HepG2 (cell line): ENCODE results near the gene UBE2I. TPM values are rescaled to one million over a fixed set of nuclear protein-coding genes. Genes with fewer than 3 reads are reported as not detected.
A peak's percentile ranks its signal among the peaks of the same experiment; 100 is the strongest.

Experiments used
- CBX2 ChIP-seq, 2 experiments: fragments of 200-600 bp in 1 of 2; sonication (generic); formaldehyde crosslinking in 1 of 2; IDR thresholded peaks; 2 replicates each; pipeline versions ENCODE4 v1.7.0 to v1.8.1; 2018 to 2022; ENCODE audit warnings: low read depth in 2 of 2, low read length in 1 of 2, mild to moderate bottlenecking in 1 of 2, missing genetic modification reagents in 1 of 2
- FOXA3 ChIP-seq: IDR thresholded peaks from 2 replicates; pipeline ENCODE4 v1.6.1; 2016; ENCODE audit warnings: missing genetic modification reagents, missing compliant biosample characterization
- FOXK2 ChIP-seq: fragments of 450-650 bp; IDR thresholded peaks from 2 replicates; pipeline ENCODE4 v1.6.1; 2016
- GTF3A ChIP-seq: sonication (generic); formaldehyde crosslinking; conservative IDR thresholded peaks from 2 replicates; pipeline ENCODE4 v1.4.0; 2020; ENCODE audit warnings: mild to moderate bottlenecking, missing genetic modification reagents
- HCFC1 ChIP-seq: fragments of 150-350 bp; IDR thresholded peaks from 2 replicates; pipeline ENCODE4 v1.6.1; 2014; ENCODE audit warnings: low read depth, low read length
- KLF6 ChIP-seq: IDR thresholded peaks from 2 replicates; pipeline ENCODE4 v1.8.0; 2016; ENCODE audit warnings: missing biosample characterization, missing genetic modification reagents
- MIER3 ChIP-seq: IDR thresholded peaks from 2 replicates; pipeline ENCODE4 v1.6.1; 2016; ENCODE audit warnings: missing compliant biosample characterization, borderline replicate concordance
- RFX5 ChIP-seq: IDR thresholded peaks from 2 replicates; pipeline ENCODE4 v1.6.1; 2011; ENCODE audit warnings: low read depth, low read length, improper control_type of control experiment
- SKI ChIP-seq: fragments of 450-650 bp; IDR thresholded peaks from one replicate; pipeline ENCODE4 v1.6.1; 2018; ENCODE audit warnings: mild to moderate bottlenecking; ENCODE audit not compliant: partially characterized antibody
- ZNF10 ChIP-seq: sonication (generic); formaldehyde crosslinking; IDR thresholded peaks from 2 replicates; pipeline ENCODE4 v1.4.0; 2020; ENCODE audit warnings: mild to moderate bottlenecking, low read depth, missing genetic modification reagents, borderline replicate concordance
- ZNF101 ChIP-seq: sonication (generic); formaldehyde crosslinking; IDR thresholded peaks from 2 replicates; pipeline ENCODE4 v1.4.0; 2020; ENCODE audit warnings: mild to moderate bottlenecking, low read depth, missing genetic modification reagents, borderline replicate concordance
- ZNF136 ChIP-seq: sonication (generic); formaldehyde crosslinking; IDR thresholded peaks from 2 replicates; pipeline ENCODE4 v1.8.1; 2022; ENCODE audit warnings: low read depth, mild to moderate bottlenecking, moderate library complexity, missing genetic modification reagents
- ZNF160 ChIP-seq: sonication (generic); formaldehyde crosslinking; IDR thresholded peaks from 2 replicates; pipeline ENCODE4 v1.8.0; 2022; ENCODE audit warnings: mild to moderate bottlenecking, inconsistent platforms, missing genetic modification reagents
- ZNF333 ChIP-seq: sonication (generic); formaldehyde crosslinking; IDR thresholded peaks from 2 replicates; pipeline ENCODE4 v1.4.0; 2020; ENCODE audit warnings: mild to moderate bottlenecking, missing genetic modification reagents, borderline replicate concordance
- ZNF556 ChIP-seq: sonication (generic); formaldehyde crosslinking; IDR thresholded peaks from 2 replicates; pipeline ENCODE4 v1.4.0; 2020; ENCODE audit warnings: mild to moderate bottlenecking, missing genetic modification reagents, borderline replicate concordance
- polyA plus RNA-seq, 8 experiments: library from polyadenylated mRNA; depleted of rRNA in 3 of 8; stranded (reverse) in 7 of 8; unstranded in 1 of 8; fragments of >200 nt; fragmentation: Illumina TruSeq in 4 of 8; extraction: Trizol in 4 of 8; gene quantifications; 2 replicates each; pipeline versions ENCODE4 v1.2.1 to v1.2.3, GENCODE V29; 2011 to 2016; ENCODE audit warnings: low read depth in 4 of 8, missing spikeins in 1 of 8, mixed read lengths in 1 of 8; ENCODE audit not compliant: insufficient read depth in 1 of 8
- total RNA-seq, 5 experiments: library from RNA; depleted of rRNA; stranded (reverse); fragments of >200 nt; fragmentation: Illumina TruSeq; extraction: Trizol; gene quantifications; 2 replicates each; pipeline ENCODE4 v1.2.3, GENCODE V29; 2016; ENCODE audit warnings: low read depth in 1 of 5
- TF ChIP-seq, protein P1 (sequence below): sonication (generic); formaldehyde crosslinking; conservative IDR thresholded peaks from 2 replicates; pipeline ENCODE4 v1.4.0; 2020; ENCODE audit warnings: missing genetic modification reagents
- TF ChIP-seq, protein P2 (sequence below): sonication (generic); formaldehyde crosslinking; IDR thresholded peaks from 2 replicates; pipeline ENCODE4 v1.8.0; 2023; ENCODE audit warnings: mild to moderate bottlenecking, missing genetic modification reagents
- TF ChIP-seq, protein P3 (sequence below): sonication (generic); formaldehyde crosslinking; IDR thresholded peaks from 2 replicates; pipeline ENCODE4 v1.4.0; 2020; ENCODE audit warnings: missing genetic modification reagents
- TF ChIP-seq, protein P4 (sequence below): sonication (generic); formaldehyde crosslinking; conservative IDR thresholded peaks from 2 replicates; pipeline ENCODE4 v1.8.0; 2022; ENCODE audit warnings: mild to moderate bottlenecking, moderate library complexity, missing genetic modification reagents

The UBE2I gene
- total and polyA plus RNA-seq, 2 of the 13 experiments (the other 11 are each of a cell fraction or from before 2014, with no cell fraction given) = 75.8 to 98.9 TPM

DNA sequence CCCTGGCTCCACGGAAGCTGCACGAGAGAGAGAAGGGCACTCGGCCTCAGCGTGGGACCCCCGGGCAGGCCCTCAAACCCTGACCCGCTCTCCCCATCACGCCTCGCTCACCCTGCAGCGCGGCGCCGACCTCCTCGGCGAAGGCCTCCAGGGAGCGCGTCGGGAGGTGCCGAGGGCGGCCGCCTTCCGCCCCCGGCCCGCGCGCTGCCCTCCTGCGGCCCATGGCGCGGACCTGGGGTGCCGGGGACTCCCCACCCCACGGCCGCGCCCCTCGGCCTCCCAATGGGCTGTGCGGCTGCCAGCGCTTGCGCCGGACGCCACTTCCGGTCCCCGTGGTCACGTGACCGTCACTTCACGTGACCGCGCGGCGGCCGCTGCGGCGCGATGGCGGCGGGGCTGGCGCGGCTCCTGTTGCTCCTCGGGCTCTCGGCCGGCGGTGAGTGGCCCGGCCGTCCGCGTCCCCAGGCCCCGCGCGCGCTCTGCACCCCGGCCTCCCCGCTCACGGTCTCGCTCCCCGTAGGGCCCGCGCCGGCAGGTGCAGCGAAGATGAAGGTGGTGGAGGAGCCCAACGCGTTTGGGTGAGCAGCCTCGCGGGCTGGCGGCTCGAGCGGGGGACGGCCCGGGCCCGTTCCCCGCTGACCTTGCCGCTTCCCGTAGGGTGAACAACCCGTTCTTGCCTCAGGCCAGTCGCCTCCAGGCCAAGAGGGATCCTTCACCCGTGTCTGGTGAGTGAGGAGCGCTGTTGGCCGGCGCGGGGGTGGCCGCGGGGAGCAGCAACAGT lies 42.3 kb downstream of the UBE2I start, which contains the start of the genes GNPTG and TSR3 (continued):
- peak; percentile 70; the same call in 1 of the 2 replicates for TF ChIP-seq MIER3 (CRISPR knock-in tag)
- 0 out of 2 replicates have a peak, but pooled peaks have one; percentile 16 for TF ChIP-seq ZNF160
- peak; percentile 86; the same call in 1 of the 2 replicates for TF ChIP-seq KLF6
- TF ChIP-seq, protein P1, sequence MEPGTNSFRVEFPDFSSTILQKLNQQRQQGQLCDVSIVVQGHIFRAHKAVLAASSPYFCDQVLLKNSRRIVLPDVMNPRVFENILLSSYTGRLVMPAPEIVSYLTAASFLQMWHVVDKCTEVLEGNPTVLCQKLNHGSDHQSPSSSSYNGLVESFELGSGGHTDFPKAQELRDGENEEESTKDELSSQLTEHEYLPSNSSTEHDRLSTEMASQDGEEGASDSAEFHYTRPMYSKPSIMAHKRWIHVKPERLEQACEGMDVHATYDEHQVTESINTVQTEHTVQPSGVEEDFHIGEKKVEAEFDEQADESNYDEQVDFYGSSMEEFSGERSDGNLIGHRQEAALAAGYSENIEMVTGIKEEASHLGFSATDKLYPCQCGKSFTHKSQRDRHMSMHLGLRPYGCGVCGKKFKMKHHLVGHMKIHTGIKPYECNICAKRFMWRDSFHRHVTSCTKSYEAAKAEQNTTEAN (CRISPR knock-in tag) = peak; percentile 58; the same call in 1 of the 2 replicates
- TF ChIP-seq, protein P2, sequence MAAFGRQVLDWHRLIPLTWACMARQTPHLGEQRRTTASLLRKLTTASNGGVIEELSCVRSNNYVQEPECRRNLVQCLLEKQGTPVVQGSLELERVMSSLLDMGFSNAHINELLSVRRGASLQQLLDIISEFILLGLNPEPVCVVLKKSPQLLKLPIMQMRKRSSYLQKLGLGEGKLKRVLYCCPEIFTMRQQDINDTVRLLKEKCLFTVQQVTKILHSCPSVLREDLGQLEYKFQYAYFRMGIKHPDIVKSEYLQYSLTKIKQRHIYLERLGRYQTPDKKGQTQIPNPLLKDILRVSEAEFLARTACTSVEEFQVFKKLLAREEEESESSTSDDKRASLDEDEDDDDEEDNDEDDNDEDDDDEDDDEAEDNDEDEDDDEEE = 0 out of 2 replicates have a peak, but pooled peaks have one; percentile 36
- peak; percentile 55 for TF ChIP-seq SKI
- TF ChIP-seq CBX2 (IDR thresholded peaks at IDR 0.05; ENCODE audit: low read depth, low read length) = no peak
- no peak for TF ChIP-seq CBX2 (CRISPR knock-in tag; IDR thresholded peaks at IDR 0.05; ENCODE audit: low read depth)
- peak; percentile 63; the same call in 1 of the 2 replicates for TF ChIP-seq ZNF556 (CRISPR knock-in tag)
- peak; percentile 75 for TF ChIP-seq HCFC1
- no peak for TF ChIP-seq ZNF10
- no peak for TF ChIP-seq ZNF136
- TF ChIP-seq FOXK2 = no peak
- 0 out of 2 replicates have a peak, but pooled peaks have one; percentile 28 for TF ChIP-seq GTF3A (CRISPR knock-in tag)
- TF ChIP-seq RFX5 = no peak
- no peak for TF ChIP-seq ZNF101 (CRISPR knock-in tag)
- TF ChIP-seq, protein P3, sequence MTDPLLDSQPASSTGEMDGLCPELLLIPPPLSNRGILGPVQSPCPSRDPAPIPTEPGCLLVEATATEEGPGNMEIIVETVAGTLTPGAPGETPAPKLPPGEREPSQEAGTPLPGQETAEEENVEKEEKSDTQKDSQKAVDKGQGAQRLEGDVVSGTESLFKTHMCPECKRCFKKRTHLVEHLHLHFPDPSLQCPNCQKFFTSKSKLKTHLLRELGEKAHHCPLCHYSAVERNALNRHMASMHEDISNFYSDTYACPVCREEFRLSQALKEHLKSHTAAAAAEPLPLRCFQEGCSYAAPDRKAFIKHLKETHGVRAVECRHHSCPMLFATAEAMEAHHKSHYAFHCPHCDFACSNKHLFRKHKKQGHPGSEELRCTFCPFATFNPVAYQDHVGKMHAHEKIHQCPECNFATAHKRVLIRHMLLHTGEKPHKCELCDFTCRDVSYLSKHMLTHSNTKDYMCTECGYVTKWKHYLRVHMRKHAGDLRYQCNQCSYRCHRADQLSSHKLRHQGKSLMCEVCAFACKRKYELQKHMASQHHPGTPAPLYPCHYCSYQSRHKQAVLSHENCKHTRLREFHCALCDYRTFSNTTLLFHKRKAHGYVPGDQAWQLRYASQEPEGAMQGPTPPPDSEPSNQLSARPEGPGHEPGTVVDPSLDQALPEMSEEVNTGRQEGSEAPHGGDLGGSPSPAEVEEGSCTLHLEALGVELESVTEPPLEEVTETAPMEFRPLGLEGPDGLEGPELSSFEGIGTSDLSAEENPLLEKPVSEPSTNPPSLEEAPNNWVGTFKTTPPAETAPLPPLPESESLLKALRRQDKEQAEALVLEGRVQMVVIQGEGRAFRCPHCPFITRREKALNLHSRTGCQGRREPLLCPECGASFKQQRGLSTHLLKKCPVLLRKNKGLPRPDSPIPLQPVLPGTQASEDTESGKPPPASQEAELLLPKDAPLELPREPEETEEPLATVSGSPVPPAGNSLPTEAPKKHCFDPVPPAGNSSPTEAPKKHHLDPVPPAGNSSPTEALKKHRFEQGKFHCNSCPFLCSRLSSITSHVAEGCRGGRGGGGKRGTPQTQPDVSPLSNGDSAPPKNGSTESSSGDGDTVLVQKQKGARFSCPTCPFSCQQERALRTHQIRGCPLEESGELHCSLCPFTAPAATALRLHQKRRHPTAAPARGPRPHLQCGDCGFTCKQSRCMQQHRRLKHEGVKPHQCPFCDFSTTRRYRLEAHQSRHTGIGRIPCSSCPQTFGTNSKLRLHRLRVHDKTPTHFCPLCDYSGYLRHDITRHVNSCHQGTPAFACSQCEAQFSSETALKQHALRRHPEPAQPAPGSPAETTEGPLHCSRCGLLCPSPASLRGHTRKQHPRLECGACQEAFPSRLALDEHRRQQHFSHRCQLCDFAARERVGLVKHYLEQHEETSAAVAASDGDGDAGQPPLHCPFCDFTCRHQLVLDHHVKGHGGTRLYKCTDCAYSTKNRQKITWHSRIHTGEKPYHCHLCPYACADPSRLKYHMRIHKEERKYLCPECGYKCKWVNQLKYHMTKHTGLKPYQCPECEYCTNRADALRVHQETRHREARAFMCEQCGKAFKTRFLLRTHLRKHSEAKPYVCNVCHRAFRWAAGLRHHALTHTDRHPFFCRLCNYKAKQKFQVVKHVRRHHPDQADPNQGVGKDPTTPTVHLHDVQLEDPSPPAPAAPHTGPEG (CRISPR knock-in tag) = no peak
- no peak; the same call in 1 of the 2 replicates for TF ChIP-seq ZNF333 (CRISPR knock-in tag)
- TF ChIP-seq FOXA3 (CRISPR knock-in tag) = peak; percentile 55; the same call in 1 of the 2 replicates
- TF ChIP-seq, protein P4, sequence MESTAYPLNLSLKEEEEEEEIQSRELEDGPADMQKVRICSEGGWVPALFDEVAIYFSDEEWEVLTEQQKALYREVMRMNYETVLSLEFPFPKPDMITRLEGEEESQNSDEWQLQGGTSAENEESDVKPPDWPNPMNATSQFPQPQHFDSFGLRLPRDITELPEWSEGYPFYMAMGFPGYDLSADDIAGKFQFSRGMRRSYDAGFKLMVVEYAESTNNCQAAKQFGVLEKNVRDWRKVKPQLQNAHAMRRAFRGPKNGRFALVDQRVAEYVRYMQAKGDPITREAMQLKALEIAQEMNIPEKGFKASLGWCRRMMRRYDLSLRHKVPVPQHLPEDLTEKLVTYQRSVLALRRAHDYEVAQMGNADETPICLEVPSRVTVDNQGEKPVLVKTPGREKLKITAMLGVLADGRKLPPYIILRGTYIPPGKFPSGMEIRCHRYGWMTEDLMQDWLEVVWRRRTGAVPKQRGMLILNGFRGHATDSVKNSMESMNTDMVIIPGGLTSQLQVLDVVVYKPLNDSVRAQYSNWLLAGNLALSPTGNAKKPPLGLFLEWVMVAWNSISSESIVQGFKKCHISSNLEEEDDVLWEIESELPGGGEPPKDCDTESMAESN (CRISPR knock-in tag) = no peak; the same call in 1 of the 2 replicates
